ENCODE data around the gene ACACB. TPM values are rescaled to one million over a fixed set of nuclear protein-coding genes. Genes with fewer than 3 reads are reported as not detected.

Gene ACACB
- total RNA-seq, 1 donor from 2014 or later, result 140 TPM

DNA sequence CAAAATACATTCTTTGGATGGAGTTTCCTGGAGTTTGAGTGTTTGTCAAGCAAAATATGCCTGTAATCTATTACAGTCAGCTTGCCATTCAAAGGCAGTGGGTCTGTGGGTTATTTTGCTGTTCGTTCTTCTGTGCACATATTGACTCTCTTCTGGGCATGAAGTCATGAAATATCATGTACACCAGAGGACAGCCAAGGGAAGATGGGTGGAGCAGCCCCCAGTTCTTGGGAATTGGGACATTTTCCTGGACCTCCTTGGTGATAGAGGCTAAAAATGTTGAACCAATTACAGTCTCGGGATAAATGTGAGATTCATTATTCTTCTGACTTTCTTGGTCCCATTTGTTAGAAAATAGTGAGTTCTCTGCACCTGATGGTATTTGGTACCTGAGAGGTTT lies 103.6 kb downstream of the ACACB start:
- intact Hi-C loops (cut with DNase I), result no loop called here
- H3K36me3 ChIP-seq, result peaks cover 55 to 81% of the 10 kb centered on the region in 2 donors
- no peak overlapping the region for H3K4me3 ChIP-seq
- H3K4me1 ChIP-seq, result no peaks in the 10 kb centered on the region
- DNase-seq (ENCODE audit: low spot score in 2 of 2), result no peak
- no peak overlapping the region for H3K27ac ChIP-seq
- H3K27me3 ChIP-seq, result no peaks in the 10 kb centered on the region
- no peaks in the 10 kb centered on the region for H3K9me3 ChIP-seq
- TF ChIP-seq, protein P1, sequence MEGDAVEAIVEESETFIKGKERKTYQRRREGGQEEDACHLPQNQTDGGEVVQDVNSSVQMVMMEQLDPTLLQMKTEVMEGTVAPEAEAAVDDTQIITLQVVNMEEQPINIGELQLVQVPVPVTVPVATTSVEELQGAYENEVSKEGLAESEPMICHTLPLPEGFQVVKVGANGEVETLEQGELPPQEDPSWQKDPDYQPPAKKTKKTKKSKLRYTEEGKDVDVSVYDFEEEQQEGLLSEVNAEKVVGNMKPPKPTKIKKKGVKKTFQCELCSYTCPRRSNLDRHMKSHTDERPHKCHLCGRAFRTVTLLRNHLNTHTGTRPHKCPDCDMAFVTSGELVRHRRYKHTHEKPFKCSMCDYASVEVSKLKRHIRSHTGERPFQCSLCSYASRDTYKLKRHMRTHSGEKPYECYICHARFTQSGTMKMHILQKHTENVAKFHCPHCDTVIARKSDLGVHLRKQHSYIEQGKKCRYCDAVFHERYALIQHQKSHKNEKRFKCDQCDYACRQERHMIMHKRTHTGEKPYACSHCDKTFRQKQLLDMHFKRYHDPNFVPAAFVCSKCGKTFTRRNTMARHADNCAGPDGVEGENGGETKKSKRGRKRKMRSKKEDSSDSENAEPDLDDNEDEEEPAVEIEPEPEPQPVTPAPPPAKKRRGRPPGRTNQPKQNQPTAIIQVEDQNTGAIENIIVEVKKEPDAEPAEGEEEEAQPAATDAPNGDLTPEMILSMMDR (IDR thresholded peaks at IDR 0.05), result no peak

DNA sequence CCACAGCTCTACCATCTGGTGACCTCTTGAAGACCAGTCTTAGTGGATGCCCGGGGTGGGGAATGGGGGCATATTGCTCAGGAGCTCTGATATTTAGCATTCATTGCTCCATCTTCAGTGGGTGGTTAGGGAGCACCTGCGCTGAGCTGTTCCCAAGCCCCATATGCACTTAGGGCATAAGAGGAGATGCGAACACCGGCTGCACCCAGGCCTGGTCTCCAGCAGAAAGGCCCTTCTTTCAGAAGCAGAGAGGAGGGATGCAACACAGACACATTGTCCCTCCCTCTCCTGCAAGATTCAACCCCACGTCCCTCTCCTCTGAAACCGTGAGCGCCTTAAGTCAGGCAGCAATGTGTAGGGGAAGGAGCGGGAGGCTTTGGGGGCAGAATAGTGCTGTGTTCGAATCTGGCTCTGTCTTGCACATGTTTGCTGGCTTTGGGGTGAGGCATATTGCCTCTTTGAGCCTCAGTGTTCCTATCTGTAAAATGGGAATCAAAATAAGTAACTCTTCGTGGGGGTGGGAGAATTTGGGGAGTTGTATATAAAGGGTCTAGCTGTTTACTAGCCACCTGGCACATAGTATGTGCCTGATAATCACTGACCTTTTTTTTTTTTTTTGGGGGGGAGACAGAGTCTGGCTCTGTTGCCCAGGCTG lies 105.0 kb downstream of the ACACB start:
- DNase-seq (ENCODE audit: low spot score in 2 of 2), result no peak
- TF ChIP-seq, protein P1 (IDR thresholded peaks at IDR 0.05), result no peak
- H3K4me3 ChIP-seq, result no peak overlapping the region
- no peaks in the 10 kb centered on the region for H3K27me3 ChIP-seq
- H3K36me3 ChIP-seq, result peaks cover 53 to 83% of the 10 kb centered on the region in 2 donors
- H3K27ac ChIP-seq, result no peak overlapping the region
- no peaks in the 10 kb centered on the region for H3K9me3 ChIP-seq
- intact Hi-C loops (cut with DNase I), result no loop called here
- H3K4me1 ChIP-seq, result no peaks in the 10 kb centered on the region

DNA sequence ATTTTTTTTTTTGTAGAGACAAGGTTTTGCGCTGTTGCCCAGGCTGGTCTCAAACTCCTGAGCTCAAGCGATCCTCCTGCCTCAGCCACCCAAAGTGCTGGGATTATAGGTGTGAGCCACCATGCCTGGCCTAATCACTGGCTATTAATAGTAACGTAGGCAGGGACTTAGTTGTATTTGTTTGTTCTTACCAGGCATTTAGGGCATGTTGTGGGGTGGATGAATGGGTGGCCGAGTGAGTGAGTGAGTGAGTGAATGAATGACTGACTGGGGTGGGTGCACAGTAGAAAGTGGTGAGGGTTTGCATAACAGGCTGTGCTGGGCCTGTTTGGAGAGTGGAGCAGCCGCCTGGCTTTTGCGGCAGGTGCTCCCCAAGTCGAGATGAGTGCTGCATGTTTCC lies 105.7 kb downstream of the ACACB start:
- no peak overlapping the region for H3K27ac ChIP-seq
- DNase-seq (ENCODE audit: low spot score in 2 of 2), result no peak
- intact Hi-C loops (cut with DNase I), result no loop called here
- H3K9me3 ChIP-seq, result no peaks in the 10 kb centered on the region
- TF ChIP-seq, protein P1 (IDR thresholded peaks at IDR 0.05), result no peak
- H3K36me3 ChIP-seq, result peaks cover 54 to 82% of the 10 kb centered on the region in 2 donors
- no peak overlapping the region for H3K4me3 ChIP-seq
- H3K4me1 ChIP-seq, result no peaks in the 10 kb centered on the region
- H3K27me3 ChIP-seq, result no peaks in the 10 kb centered on the region

DNA sequence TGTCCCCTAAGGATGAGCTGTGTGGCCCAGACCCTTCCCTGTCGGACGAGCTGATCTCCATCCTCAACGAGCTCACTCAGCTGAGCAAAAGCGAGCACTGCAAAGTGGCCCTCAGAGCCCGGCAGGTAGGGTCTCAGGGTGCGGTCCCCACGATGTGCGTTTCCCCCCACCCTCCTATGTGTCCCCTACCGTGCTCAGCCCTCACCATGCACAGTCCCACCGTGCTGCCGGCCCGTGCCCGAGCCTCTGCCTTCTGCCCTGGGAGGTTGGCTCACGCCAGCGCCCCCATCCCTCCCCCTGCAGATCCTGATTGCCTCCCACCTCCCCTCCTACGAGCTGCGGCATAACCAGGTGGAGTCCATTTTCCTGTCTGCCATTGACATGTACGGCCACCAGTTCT lies 106.1 kb downstream of the ACACB start:
- Histone ChIP-seq H3K4me3 (no peak overlapping the region), H3K27me3 (no peaks in the 10 kb centered on the region), H3K36me3 (peaks cover 54 to 82% of the 10 kb centered on the region in 2 donors), H3K27ac (no peak overlapping the region), H3K9me3 (no peaks in the 10 kb centered on the region), H3K4me1 (no peaks in the 10 kb centered on the region)
- no peak for DNase-seq (ENCODE audit: low spot score in 2 of 2)
- intact Hi-C loops (cut with DNase I), result no loop called here
- TF ChIP-seq, protein P1 (IDR thresholded peaks at IDR 0.05), result no peak

DNA sequence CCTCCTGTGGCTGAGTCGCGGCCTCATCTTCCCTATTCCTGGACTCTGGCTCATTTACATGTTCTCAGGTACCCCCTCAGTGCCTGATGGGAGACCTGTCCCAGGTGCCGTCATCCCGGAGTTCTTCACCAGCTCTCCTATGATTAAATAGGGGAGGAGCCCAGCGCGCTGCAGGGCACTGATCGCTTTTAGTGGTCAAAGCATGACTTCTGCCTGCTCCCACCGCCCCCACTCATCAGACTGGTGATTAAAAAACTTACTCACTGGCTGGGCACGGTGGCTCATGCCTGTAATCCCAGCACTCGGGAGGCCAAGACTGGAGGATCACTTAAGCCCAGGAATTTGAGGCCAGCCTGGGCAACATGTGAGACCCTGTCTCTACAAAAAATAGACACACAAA lies 106.8 kb downstream of the ACACB start:
- H3K27me3 ChIP-seq, result no peaks in the 10 kb centered on the region
- no peak for DNase-seq (ENCODE audit: low spot score in 2 of 2)
- H3K4me1 ChIP-seq, result no peaks in the 10 kb centered on the region
- H3K9me3 ChIP-seq, result no peaks in the 10 kb centered on the region
- no peak overlapping the region for H3K4me3 ChIP-seq
- peaks cover 54 to 82% of the 10 kb centered on the region in 2 donors for H3K36me3 ChIP-seq
- H3K27ac ChIP-seq, result no peak overlapping the region
- TF ChIP-seq, protein P1 (IDR thresholded peaks at IDR 0.05), result no peak
- intact Hi-C loops (cut with DNase I), result no loop called here

DNA sequence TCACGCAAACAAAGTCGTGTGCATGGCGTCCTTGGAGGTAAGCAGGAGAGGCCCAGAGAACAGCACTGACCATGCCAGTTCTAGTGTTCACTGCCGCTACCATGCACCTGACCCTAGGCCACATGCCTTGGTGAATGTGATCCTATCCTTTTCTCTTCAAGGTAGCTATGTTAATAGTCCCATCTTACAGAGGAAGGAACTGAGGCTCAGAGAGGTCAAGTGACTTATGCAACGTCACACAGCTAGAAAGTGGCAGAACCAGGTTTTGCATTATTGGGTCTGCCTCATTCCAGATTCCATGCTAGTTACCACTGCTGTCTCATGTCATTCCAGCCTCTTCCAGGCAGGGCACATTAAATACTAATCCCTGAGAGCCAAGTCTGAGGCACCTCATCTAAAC lies 107.5 kb downstream of the ACACB start:
- no peak for DNase-seq (ENCODE audit: low spot score in 2 of 2)
- peaks cover 49 to 81% of the 10 kb centered on the region in 2 donors for H3K36me3 ChIP-seq
- H3K4me3 ChIP-seq, result no peak overlapping the region
- no peaks in the 10 kb centered on the region for H3K4me1 ChIP-seq
- H3K27ac ChIP-seq, result no peak overlapping the region
- no peaks in the 10 kb centered on the region for H3K9me3 ChIP-seq
- H3K27me3 ChIP-seq, result no peaks in the 10 kb centered on the region
- TF ChIP-seq, protein P1 (IDR thresholded peaks at IDR 0.05), result no peak
- intact Hi-C loops (cut with DNase I), result no loop called here

All from ascending aorta (tissue), 2 donors.